Activated T-helper 1 cell treated with anti-CD3 and anti-CD28 coated beads, Interleukin-12 subunit alpha, Interleukin-12 subunit beta, Interleukin-2, Interleukin-4 antibody, amounts not matched to agents 30 ng/mL and 10 ng/mL and 1 ng/mL, durations not matched to agents 14 hours and 24 hours and 36 hours (primary cell): ENCODE results near the gene PDCD6IP. TPM values are rescaled to one million over a fixed set of nuclear protein-coding genes. Genes with fewer than 3 reads are reported as not detected.
A peak's percentile ranks its signal among the peaks of the same experiment; 100 is the strongest.
"Not testable (repeated sequence)": the region's sequence is repeated elsewhere in the genome, so short reads cannot be mapped to it uniquely, and the experiment has no call there.

Source experiments
- DNase-seq: peaks from one replicate; pipeline ENCODE4 v3.0.0; 2021; ENCODE audit warnings: low spot score
- H3K27ac Mint-ChIP-seq: one replicate; pipeline ENCODE4 v1.8.0; 2021; ENCODE audit warnings: mild to moderate bottlenecking, mixed read lengths
- H3K27me3 Mint-ChIP-seq: one replicate; pipeline ENCODE4 v1.8.0; 2022; ENCODE audit warnings: mild to moderate bottlenecking, moderate library complexity, mixed read lengths; ENCODE audit not compliant: insufficient read depth
- H3K36me3 Mint-ChIP-seq: one replicate; pipeline ENCODE4 v1.8.0; 2021; ENCODE audit warnings: low read depth, mixed read lengths
- H3K4me1 Mint-ChIP-seq: one replicate; pipeline ENCODE4 v1.8.0; 2021; ENCODE audit warnings: low read depth, mixed read lengths
- H3K4me3 Mint-ChIP-seq: one replicate; pipeline ENCODE4 v1.8.0; 2021; ENCODE audit warnings: mild to moderate bottlenecking, moderate library complexity, mixed read lengths
- H3K9me3 Mint-ChIP-seq: one replicate; pipeline ENCODE4 v1.8.0; 2021; ENCODE audit warnings: mixed read lengths
- intact Hi-C: fragments of 100-400 bp; cut with micrococcal nuclease; formaldehyde crosslinking; loops from one replicate; pipeline ENCODE4 v1.15.1; 2024
- total RNA-seq: library from RNA; stranded (reverse); gene quantifications from 2 replicates; pipeline ENCODE4 v1.2.3, GENCODE V29; 2022

PDCD6IP gene, protein sequence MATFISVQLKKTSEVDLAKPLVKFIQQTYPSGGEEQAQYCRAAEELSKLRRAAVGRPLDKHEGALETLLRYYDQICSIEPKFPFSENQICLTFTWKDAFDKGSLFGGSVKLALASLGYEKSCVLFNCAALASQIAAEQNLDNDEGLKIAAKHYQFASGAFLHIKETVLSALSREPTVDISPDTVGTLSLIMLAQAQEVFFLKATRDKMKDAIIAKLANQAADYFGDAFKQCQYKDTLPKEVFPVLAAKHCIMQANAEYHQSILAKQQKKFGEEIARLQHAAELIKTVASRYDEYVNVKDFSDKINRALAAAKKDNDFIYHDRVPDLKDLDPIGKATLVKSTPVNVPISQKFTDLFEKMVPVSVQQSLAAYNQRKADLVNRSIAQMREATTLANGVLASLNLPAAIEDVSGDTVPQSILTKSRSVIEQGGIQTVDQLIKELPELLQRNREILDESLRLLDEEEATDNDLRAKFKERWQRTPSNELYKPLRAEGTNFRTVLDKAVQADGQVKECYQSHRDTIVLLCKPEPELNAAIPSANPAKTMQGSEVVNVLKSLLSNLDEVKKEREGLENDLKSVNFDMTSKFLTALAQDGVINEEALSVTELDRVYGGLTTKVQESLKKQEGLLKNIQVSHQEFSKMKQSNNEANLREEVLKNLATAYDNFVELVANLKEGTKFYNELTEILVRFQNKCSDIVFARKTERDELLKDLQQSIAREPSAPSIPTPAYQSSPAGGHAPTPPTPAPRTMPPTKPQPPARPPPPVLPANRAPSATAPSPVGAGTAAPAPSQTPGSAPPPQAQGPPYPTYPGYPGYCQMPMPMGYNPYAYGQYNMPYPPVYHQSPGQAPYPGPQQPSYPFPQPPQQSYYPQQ
- 171 and 179 TPM in 2 replicates for total RNA-seq

- H3K9me3 Mint-ChIP-seq, result no peaks in the 10 kb centered on the region
- H3K4me3 Mint-ChIP-seq, result peak within 1 kb of the TSS; percentile 95
- H3K4me1 Mint-ChIP-seq, result peaks cover 48% of the 10 kb centered on the region
- H3K27me3 Mint-ChIP-seq, result no peaks in the 10 kb centered on the region
- intact Hi-C loops, result loop anchor here (1.0 to 5.0 kb wide), 6 partner anchors 54 to 1111 kb away; partner anchors contain the start of genes CLASP2, CNOT10, CRTAP and GLB1
- H3K27ac Mint-ChIP-seq, result peak within 1 kb of the TSS; percentile 95
- peaks cover 21% of the 10 kb centered on the region for H3K36me3 Mint-ChIP-seq
- peak; percentile 87 for DNase-seq
These were observed at the start of gene PDCD6IP for GRCh38 chr3:33798418-33799201. Gene PDCD6IP, plus strand, starts transcription at chr3:33798630. Its CDS starts 99 bp downstream, at chr3:33798729.

DNA sequence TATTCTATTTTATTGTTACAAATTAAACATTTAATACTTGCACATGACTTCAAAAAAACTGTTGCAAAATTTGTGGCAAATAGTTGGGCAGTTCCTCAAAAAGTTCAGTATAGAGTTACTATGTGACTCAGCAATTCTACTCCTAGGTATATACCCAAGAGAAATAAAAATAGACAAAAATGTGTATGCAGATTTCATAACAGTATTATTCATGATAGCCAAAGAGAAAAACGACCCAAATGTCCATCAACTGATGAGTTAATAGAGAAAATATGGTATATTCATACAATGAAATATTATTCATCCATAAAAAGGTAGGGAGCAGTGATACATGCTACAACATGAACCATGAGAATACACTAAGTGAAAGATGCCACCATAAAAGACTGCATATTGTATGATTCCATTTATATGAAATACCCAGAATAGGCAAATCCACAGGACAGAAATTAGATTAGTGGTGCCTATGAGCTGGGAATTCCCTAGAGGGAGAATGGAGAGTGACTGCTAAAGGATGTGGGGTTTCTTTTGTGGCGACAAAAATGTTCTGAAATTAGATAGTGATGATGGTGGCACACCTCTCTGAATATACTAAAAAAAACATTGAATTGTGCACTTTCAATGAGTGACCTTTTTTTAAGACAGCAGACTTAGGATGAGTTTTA is 48.8 kb upstream of the PDCD6IP start:
- Mint-ChIP-seq H3K9me3 (peaks cover 7% of the 10 kb centered on the region), H3K4me1 (peaks cover 7% of the 10 kb centered on the region), H3K4me3 (no peak overlapping the region), H3K27ac (no peak overlapping the region), H3K27me3 (peaks cover 2% of the 10 kb centered on the region), H3K36me3 (no peaks in the 10 kb centered on the region)
- no peak for DNase-seq
- intact Hi-C loops, result no loop called here

- intact Hi-C loops, result no loop called here
- H3K27me3 Mint-ChIP-seq, result peaks cover 2% of the 10 kb centered on the region
- no peaks in the 10 kb centered on the region for H3K36me3 Mint-ChIP-seq
- H3K4me3 Mint-ChIP-seq, result no peak overlapping the region
- H3K27ac Mint-ChIP-seq, result no peak overlapping the region
- H3K4me1 Mint-ChIP-seq, result peaks cover 7% of the 10 kb centered on the region
- DNase-seq, result no peak
- H3K9me3 Mint-ChIP-seq, result peaks cover 7% of the 10 kb centered on the region
These were observed 48.2 kb upstream of the PDCD6IP start for GRCh38 chr3:33750211-33750548.

- peaks cover 7% of the 10 kb centered on the region for H3K4me1 Mint-ChIP-seq
- peaks cover 7% of the 10 kb centered on the region for H3K9me3 Mint-ChIP-seq
- H3K27ac Mint-ChIP-seq, result no peak overlapping the region
- intact Hi-C loops, result no loop called here
- DNase-seq, result no peak
- peaks cover 2% of the 10 kb centered on the region for H3K27me3 Mint-ChIP-seq
- no peak overlapping the region for H3K4me3 Mint-ChIP-seq
- H3K36me3 Mint-ChIP-seq, result no peaks in the 10 kb centered on the region
These were observed 47.1 kb upstream of the PDCD6IP start for GRCh38 chr3:33751336-33751735.

- H3K27ac Mint-ChIP-seq, DNase-seq, H3K36me3 Mint-ChIP-seq, intact Hi-C loops, H3K27me3 Mint-ChIP-seq, H3K4me1 Mint-ChIP-seq, H3K4me3 Mint-ChIP-seq, H3K9me3 Mint-ChIP-seq: not testable (repeated sequence)
These were observed 44.0 kb upstream of the PDCD6IP start for GRCh38 chr3:33754391-33754790.

DNA sequence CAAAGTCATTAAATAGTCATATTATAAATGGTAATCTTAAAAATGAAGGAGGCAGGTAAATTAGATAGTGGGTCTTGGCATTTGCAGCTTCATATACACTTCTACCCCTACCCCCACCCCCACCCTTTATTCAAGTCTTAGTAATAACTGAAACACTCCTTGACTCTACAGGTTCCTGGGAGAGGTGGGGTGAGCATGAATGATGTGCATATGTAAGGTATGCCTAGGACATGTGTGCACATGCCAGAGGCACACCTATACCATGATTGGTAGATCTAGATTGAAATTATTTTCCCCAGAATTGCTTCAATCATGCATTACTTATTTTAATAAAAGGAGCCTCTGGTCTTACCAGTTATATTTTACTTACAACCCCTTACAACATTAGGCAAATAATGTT is 40.1 kb upstream of the PDCD6IP start:
- intact Hi-C loops, result no loop called here
- peaks cover 6% of the 10 kb centered on the region for H3K27me3 Mint-ChIP-seq
- no peak overlapping the region for H3K4me3 Mint-ChIP-seq
- no peaks in the 10 kb centered on the region for H3K4me1 Mint-ChIP-seq
- H3K36me3 Mint-ChIP-seq, result no peaks in the 10 kb centered on the region
- no peak overlapping the region for H3K27ac Mint-ChIP-seq
- no peak for DNase-seq
- peaks cover 7% of the 10 kb centered on the region for H3K9me3 Mint-ChIP-seq

GRCh38 chr3:33758864-33759263 is 39.6 kb upstream of the PDCD6IP start:
- intact Hi-C loops, result no loop called here
- H3K27me3 Mint-ChIP-seq, result peaks cover 6% of the 10 kb centered on the region
- H3K27ac Mint-ChIP-seq, result no peak overlapping the region
- no peaks in the 10 kb centered on the region for H3K4me1 Mint-ChIP-seq
- no peak for DNase-seq
- peaks cover 7% of the 10 kb centered on the region for H3K9me3 Mint-ChIP-seq
- H3K4me3 Mint-ChIP-seq, result no peak overlapping the region
- no peaks in the 10 kb centered on the region for H3K36me3 Mint-ChIP-seq

DNA sequence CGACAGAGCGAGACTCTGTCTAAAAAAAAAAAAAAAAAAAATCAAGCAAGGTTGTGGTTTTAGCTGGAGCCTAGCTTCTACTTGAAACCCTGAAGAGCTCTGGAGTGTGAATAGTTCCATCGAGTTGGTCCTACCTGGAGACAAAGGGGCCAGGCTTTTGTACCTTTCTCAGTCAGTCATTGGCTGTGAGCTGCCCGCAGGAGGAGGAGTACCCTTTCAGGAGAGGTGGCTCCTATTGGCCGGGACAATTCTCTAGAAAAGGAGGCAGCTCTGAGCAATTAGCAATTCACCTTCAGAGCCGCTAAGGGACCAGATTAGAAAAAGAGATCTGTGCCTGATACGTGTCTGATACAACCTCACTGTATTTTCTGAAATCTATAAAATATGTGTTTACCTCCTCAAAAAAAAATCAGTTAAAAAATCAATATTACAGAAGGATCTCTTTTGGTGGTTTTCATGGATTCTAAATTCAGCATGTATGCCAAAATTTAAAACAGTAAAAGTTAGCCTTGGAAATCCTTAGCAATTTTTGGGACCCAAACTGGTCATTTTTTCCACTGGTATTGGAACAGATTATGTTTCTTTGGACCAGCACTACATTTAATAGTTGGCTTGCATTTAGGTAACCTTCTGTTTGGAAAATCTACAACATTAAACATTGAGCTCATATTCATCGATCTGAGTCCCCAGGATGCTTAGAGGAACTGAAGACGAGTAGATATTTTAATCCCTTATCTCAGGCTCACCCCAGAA is 29.7 kb upstream of the PDCD6IP start:
- Mint-ChIP-seq H3K27ac (no peak overlapping the region), H3K4me1 (no peaks in the 10 kb centered on the region), H3K36me3 (no peaks in the 10 kb centered on the region), H3K9me3 (no peaks in the 10 kb centered on the region), H3K4me3 (no peak overlapping the region), H3K27me3 (peaks cover 1% of the 10 kb centered on the region)
- DNase-seq, result no peak
- intact Hi-C loops, result no loop called here

- Mint-ChIP-seq H3K4me3 (no peak overlapping the region), H3K36me3 (no peaks in the 10 kb centered on the region), H3K27me3 (peaks cover 2% of the 10 kb centered on the region), H3K27ac (no peak overlapping the region), H3K9me3 (no peaks in the 10 kb centered on the region), H3K4me1 (no peaks in the 10 kb centered on the region)
- DNase-seq, result no peak
- intact Hi-C loops, result no loop called here
These were observed 24.8 kb upstream of the PDCD6IP start for GRCh38 chr3:33773637-33774036.

- Mint-ChIP-seq H3K4me3 (no peak overlapping the region), H3K27ac (no peak overlapping the region), H3K36me3 (no peaks in the 10 kb centered on the region), H3K27me3 (peaks cover 2% of the 10 kb centered on the region), H3K4me1 (no peaks in the 10 kb centered on the region), H3K9me3 (no peaks in the 10 kb centered on the region)
- no peak for DNase-seq
- intact Hi-C loops, result no loop called here
These were observed 23.1 kb upstream of the PDCD6IP start for GRCh38 chr3:33775363-33775762.

DNA sequence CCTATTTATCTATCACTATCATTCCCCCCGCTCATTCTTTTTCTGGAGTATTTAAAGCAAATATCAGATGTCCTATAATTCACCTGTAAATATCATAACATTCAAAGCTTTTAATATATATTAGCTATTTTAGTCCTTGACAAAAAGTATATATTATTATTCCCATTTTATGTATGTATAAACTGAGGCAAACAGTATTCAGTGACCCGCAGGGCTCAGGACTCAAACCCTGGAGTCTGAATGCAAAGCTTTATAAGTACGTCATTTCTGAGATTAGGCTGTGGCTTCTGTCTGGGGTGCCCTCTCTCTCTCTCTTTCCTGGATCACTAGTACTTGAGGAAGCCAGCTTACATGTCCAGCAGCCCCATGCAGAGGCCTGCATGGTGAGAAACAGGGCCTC is 20.4 kb upstream of the PDCD6IP start:
- intact Hi-C loops, result no loop called here
- Mint-ChIP-seq H3K9me3 (no peaks in the 10 kb centered on the region), H3K27ac (no peak overlapping the region), H3K4me1 (no peaks in the 10 kb centered on the region), H3K4me3 (no peak overlapping the region), H3K36me3 (no peaks in the 10 kb centered on the region), H3K27me3 (peaks cover 2% of the 10 kb centered on the region)
- no peak for DNase-seq

DNA sequence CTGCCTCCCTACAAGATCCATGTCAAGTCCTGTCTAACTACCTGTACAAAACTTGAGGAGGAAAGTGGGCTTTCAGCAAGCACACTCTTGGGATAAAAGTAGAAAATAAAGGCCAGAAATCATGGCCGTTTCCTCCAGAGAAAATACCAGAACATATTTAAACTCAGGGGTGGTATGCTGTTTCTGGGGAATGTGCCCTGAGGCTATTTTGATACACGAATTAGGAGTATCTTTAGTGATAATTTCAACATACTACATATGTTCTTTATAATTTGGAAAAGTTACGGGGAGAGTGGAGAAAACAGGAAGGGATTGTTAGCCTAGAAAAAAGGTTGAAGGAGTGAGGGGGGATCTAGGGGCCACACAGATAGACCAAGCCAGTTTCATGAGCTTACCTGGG is 18.7 kb upstream of the PDCD6IP start:
- H3K4me3 Mint-ChIP-seq, result no peak overlapping the region
- no peak overlapping the region for H3K27ac Mint-ChIP-seq
- H3K4me1 Mint-ChIP-seq, result no peaks in the 10 kb centered on the region
- H3K9me3 Mint-ChIP-seq, result no peaks in the 10 kb centered on the region
- intact Hi-C loops, result no loop called here
- no peak for DNase-seq
- no peaks in the 10 kb centered on the region for H3K36me3 Mint-ChIP-seq
- H3K27me3 Mint-ChIP-seq, result peaks cover 4% of the 10 kb centered on the region
